ENCODE data around the gene MND1.

MND1 gene

DNA sequence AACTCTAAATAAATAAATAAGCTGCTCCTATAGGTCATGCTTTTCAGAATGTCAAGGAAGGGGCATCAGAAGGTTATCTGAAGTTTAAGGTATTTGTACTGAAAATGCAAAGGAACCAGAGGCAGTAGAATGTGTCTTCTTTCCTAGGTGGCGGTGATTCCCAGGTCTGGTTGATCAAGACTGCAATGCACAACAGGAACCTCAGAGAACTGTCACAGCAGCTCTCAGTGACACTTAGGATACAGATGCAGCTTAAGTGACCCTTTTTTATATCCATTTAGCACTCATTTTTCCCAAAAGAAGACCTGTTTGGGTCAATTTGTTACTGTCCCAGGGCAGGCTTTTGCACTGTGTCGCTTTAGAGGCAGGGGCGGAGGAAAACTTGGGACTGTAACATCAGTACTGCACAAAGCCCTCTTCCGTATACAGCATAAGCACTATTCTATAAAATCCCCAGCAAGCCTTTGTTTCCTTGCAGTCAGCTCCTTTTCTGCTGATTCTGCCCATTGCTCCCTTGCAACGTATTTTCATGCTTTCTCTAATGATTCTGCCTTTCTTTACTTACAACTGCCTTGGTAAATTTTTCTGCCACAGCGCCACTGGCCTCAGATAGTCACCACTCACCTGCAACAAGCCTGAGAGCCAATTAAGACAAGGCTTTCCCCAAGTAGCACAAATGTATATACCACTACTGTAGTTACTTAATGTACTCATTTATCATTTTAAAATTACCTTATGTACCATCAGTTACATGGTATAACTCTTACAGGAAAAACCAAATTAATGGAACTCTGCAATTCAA is 1.5 kb upstream of the MND1 start:
- Histone ChIP-seq H3K9ac (ENCODE audit: low read length) (peak overlapping the region; percentile 99), H3K9me3 (ENCODE audit: low read length) (no peaks in the 10 kb centered on the region), H4K20me1 (ENCODE audit: insufficient read depth, low read length) (no peaks in the 10 kb centered on the region), H3F3A (ENCODE audit: insufficient read depth, low read length) (no peaks in the 10 kb centered on the region; the same call in 1 of the 2 replicates), H3K27ac (ENCODE audit: low read depth, low read length, poor library complexity, severe bottlenecking) (peak overlapping the region; percentile 100), H3K4me1 (ENCODE audit: insufficient read depth, low read length, severe bottlenecking) (peaks cover 77% of the 10 kb centered on the region), H3K79me2 (ENCODE audit: insufficient read depth, low read length) (peaks cover 21% of the 10 kb centered on the region), H3K4me2 (ENCODE audit: low read length) (peak overlapping the region; percentile 72), H3K27me3 (ENCODE audit: insufficient read depth, low read length) (no peaks in the 10 kb centered on the region), H2AFZ (ENCODE audit: low read length) (no peak overlapping the region), H3K4me3 (ENCODE audit: low read depth, low read length, poor library complexity, severe bottlenecking) (peak overlapping the region; percentile 82), H3K36me3 (ENCODE audit: insufficient read depth, low read length) (no peaks in the 10 kb centered on the region), H3K9me2 (ENCODE audit: low read depth, low read length) (no peaks in the 10 kb centered on the region)
- TF ChIP-seq, protein P1, sequence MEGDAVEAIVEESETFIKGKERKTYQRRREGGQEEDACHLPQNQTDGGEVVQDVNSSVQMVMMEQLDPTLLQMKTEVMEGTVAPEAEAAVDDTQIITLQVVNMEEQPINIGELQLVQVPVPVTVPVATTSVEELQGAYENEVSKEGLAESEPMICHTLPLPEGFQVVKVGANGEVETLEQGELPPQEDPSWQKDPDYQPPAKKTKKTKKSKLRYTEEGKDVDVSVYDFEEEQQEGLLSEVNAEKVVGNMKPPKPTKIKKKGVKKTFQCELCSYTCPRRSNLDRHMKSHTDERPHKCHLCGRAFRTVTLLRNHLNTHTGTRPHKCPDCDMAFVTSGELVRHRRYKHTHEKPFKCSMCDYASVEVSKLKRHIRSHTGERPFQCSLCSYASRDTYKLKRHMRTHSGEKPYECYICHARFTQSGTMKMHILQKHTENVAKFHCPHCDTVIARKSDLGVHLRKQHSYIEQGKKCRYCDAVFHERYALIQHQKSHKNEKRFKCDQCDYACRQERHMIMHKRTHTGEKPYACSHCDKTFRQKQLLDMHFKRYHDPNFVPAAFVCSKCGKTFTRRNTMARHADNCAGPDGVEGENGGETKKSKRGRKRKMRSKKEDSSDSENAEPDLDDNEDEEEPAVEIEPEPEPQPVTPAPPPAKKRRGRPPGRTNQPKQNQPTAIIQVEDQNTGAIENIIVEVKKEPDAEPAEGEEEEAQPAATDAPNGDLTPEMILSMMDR (IDR thresholded peaks at IDR 0.05; ENCODE audit: low read length), result peak; percentile 27; the same call in 1 of the 2 replicates
- no peak for TF ChIP-seq EZH2 (IDR thresholded peaks at IDR 0.05; ENCODE audit: borderline replicate concordance, low read length)

DNA sequence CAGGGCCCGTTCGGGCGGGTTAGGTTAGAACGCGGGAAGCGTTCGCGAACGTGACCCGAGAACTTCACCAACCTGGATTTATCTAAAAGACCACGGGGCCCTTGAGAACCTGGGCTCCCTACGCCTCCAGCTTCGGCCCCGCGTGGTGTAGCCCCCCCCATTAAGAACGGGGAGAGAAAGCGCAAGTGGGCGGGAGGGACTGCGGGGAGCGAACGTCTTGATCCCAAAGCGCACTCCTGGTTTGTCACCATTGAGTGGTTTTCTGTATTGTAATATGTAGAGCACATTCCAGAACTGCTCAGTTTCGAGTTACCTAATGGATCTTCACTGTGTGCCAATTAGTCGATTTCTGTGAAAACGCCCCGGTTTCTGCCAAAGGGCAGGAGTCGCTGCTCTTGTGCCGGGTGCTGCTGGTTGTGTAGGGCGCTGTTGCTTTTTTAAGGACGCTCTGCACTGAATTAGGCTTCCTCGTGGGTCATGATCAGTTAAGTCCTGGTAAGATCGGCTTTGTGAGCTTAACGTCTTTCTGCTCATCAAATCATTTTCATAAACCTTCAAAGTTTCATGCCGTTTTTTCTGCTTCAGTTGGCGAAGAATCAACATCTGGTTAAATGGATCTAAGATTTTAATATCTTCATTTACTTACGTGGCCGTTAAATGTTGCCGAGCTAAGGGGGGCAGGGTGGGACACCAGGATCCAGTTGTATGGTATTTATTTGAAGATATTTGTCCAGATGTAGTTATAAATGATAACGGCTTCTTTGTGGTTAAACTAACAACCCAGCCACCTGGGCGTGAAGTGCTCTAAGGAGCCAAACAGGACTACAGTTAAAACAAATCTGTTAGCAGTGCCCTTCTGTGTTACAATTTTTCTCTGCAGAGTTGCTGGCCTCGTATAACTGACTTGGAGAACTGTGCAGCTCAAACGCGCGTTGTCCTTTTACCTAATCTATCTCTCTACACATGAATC is 809 bp downstream of the MND1 start:
- Histone ChIP-seq H3K27me3 (ENCODE audit: insufficient read depth, low read length) (no peaks in the 10 kb centered on the region), H3K9me3 (ENCODE audit: low read length) (no peaks in the 10 kb centered on the region), H3K79me2 (ENCODE audit: insufficient read depth, low read length) (peaks cover 43% of the 10 kb centered on the region), H3K4me1 (ENCODE audit: insufficient read depth, low read length, severe bottlenecking) (peaks cover 86% of the 10 kb centered on the region), H3K4me3 (ENCODE audit: low read depth, low read length, poor library complexity, severe bottlenecking) (peak overlapping the region; percentile 82), H3K9ac (ENCODE audit: low read length) (peak overlapping the region; percentile 99), H3K9me2 (ENCODE audit: low read depth, low read length) (no peaks in the 10 kb centered on the region), H3F3A (ENCODE audit: insufficient read depth, low read length) (no peaks in the 10 kb centered on the region; the same call in 1 of the 2 replicates), H3K27ac (ENCODE audit: low read depth, low read length, poor library complexity, severe bottlenecking) (peak overlapping the region; percentile 100), H3K4me2 (ENCODE audit: low read length) (peak overlapping the region; percentile 72), H2AFZ (ENCODE audit: low read length) (no peak overlapping the region), H3K36me3 (ENCODE audit: insufficient read depth, low read length) (peaks cover 6% of the 10 kb centered on the region), H4K20me1 (ENCODE audit: insufficient read depth, low read length) (no peaks in the 10 kb centered on the region)
- no peak for TF ChIP-seq EZH2 (IDR thresholded peaks at IDR 0.05; ENCODE audit: borderline replicate concordance, low read length)
- TF ChIP-seq, protein P1 (IDR thresholded peaks at IDR 0.05; ENCODE audit: low read length), result no peak

DNA sequence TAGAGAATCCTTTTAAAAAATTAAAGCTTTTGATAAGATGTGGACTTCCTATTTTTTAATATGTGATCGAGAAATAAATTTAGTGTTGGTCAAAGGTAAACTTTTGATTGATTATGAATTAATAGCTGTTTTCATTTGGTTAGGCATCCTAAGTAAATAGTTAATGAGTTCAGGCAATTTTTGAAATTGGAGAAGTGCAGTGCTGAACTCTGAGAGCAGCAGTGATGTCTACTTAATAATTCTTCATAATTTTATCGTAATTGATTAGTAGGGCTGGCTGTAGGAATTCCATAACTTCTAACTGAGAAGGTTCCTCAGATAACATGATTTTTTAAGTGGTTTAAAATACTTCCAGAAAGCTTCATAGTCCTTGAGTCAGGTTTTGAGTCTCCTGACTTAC is 1.5 kb downstream of the MND1 start:
- Histone ChIP-seq H2AFZ (ENCODE audit: low read length) (no peak overlapping the region), H4K20me1 (ENCODE audit: insufficient read depth, low read length) (no peaks in the 10 kb centered on the region), H3K4me3 (ENCODE audit: low read depth, low read length, poor library complexity, severe bottlenecking) (peak overlapping the region; percentile 82), H3K4me1 (ENCODE audit: insufficient read depth, low read length, severe bottlenecking) (peaks cover 86% of the 10 kb centered on the region), H3F3A (ENCODE audit: insufficient read depth, low read length) (no peaks in the 10 kb centered on the region; the same call in 1 of the 2 replicates), H3K27ac (ENCODE audit: low read depth, low read length, poor library complexity, severe bottlenecking) (peak overlapping the region; percentile 100), H3K4me2 (ENCODE audit: low read length) (peak overlapping the region; percentile 72), H3K9me3 (ENCODE audit: low read length) (no peaks in the 10 kb centered on the region), H3K79me2 (ENCODE audit: insufficient read depth, low read length) (peaks cover 46% of the 10 kb centered on the region), H3K36me3 (ENCODE audit: insufficient read depth, low read length) (peaks cover 13% of the 10 kb centered on the region), H3K27me3 (ENCODE audit: insufficient read depth, low read length) (no peaks in the 10 kb centered on the region), H3K9ac (ENCODE audit: low read length) (peak overlapping the region; percentile 99), H3K9me2 (ENCODE audit: low read depth, low read length) (no peaks in the 10 kb centered on the region)
- TF ChIP-seq, protein P1 (IDR thresholded peaks at IDR 0.05; ENCODE audit: low read length), result no peak
- TF ChIP-seq EZH2 (IDR thresholded peaks at IDR 0.05; ENCODE audit: borderline replicate concordance, low read length), result no peak
